Progenitor cell of endocrine pancreas (in vitro differentiated cells): Measurements from ENCODE around the gene SMCO3. TPM values are rescaled to one million over a fixed set of nuclear protein-coding genes. Genes with fewer than 3 reads are reported as not detected.

Experiments
- DNase-seq: peaks from one replicate; pipeline ENCODE4 v3.0.0; 2021; ENCODE audit warnings: low spot score; ENCODE audit not compliant: unreplicated experiment
- H3K27ac Mint-ChIP-seq: 2 replicates; pipeline ENCODE4 v1.8.0; 2021; ENCODE audit warnings: mild to moderate bottlenecking, moderate library complexity, mixed read lengths
- H3K27me3 Mint-ChIP-seq: 2 replicates; pipeline ENCODE4 v1.8.0; 2021; ENCODE audit warnings: mixed read lengths
- H3K36me3 Mint-ChIP-seq: 2 replicates; pipeline ENCODE4 v1.8.0; 2022; ENCODE audit warnings: mixed read lengths; ENCODE audit not compliant: insufficient read depth
- H3K4me1 Mint-ChIP-seq: 2 replicates; pipeline ENCODE4 v1.8.0; 2021; ENCODE audit warnings: low read depth, mixed read lengths
- H3K4me3 Mint-ChIP-seq: 2 replicates; pipeline ENCODE4 v1.8.0; 2021; ENCODE audit warnings: low read depth, mild to moderate bottlenecking, moderate library complexity, mixed read lengths
- H3K9me3 Mint-ChIP-seq: 2 replicates; pipeline ENCODE4 v1.8.0; 2021; ENCODE audit warnings: low read depth, mixed read lengths
- CTCF ChIP-seq: fragments of 200-600 bp; sonication (generic); IDR thresholded peaks from one replicate; pipeline ENCODE4 v1.5.0; 2021; ENCODE audit warnings: antibody characterized with exemption, mild to moderate bottlenecking; ENCODE audit not compliant: unreplicated experiment
- total RNA-seq: library from RNA; stranded (reverse); gene quantifications from 2 replicates; pipeline ENCODE4 v1.2.1, GENCODE V29; 2021

The SMCO3 gene
- total RNA-seq, 1 donor from 2014 or later, result not detected

- peak; percentile 91 for TF ChIP-seq CTCF
- H3K4me1 Mint-ChIP-seq, result peaks cover 31% of the 10 kb centered on the region
- peak; percentile 44 for DNase-seq
- no peaks in the 10 kb centered on the region for H3K27me3 Mint-ChIP-seq
- no peak overlapping the region for H3K4me3 Mint-ChIP-seq
- H3K9me3 Mint-ChIP-seq, result no peaks in the 10 kb centered on the region
- no peak overlapping the region for H3K27ac Mint-ChIP-seq
- H3K36me3 Mint-ChIP-seq, result no peaks in the 10 kb centered on the region
Observed at GRCh38 chr12:14845350-14845750, 31.4 kb upstream of the SMCO3 start.

GRCh38 chr12:14844401-14844800 lies 30.4 kb upstream of the SMCO3 start:
- H3K36me3 Mint-ChIP-seq, result no peaks in the 10 kb centered on the region
- peaks cover 31% of the 10 kb centered on the region for H3K4me1 Mint-ChIP-seq
- no peaks in the 10 kb centered on the region for H3K9me3 Mint-ChIP-seq
- no peaks in the 10 kb centered on the region for H3K27me3 Mint-ChIP-seq
- TF ChIP-seq CTCF, result no peak
- DNase-seq, result no peak
- no peak overlapping the region for H3K27ac Mint-ChIP-seq
- no peak overlapping the region for H3K4me3 Mint-ChIP-seq

GRCh38 chr12:14843425-14843887 lies 29.5 kb upstream of the SMCO3 start, which contains the start of gene ART4:
ART4 (minus strand) TSS chr12:14843526; CDS start chr12:14843113, 413 bp downstream.
- no peaks in the 10 kb centered on the region for H3K27me3 Mint-ChIP-seq
- no peak within 1 kb of the TSS for H3K4me3 Mint-ChIP-seq
- no peak for DNase-seq
- H3K4me1 Mint-ChIP-seq, result peaks cover 31% of the 10 kb centered on the region
- no peaks in the 10 kb centered on the region for H3K36me3 Mint-ChIP-seq
- H3K9me3 Mint-ChIP-seq, result no peaks in the 10 kb centered on the region
- TF ChIP-seq CTCF, result no peak
- no peak within 1 kb of the TSS for H3K27ac Mint-ChIP-seq

- no peak overlapping the region for H3K27ac Mint-ChIP-seq
- H3K9me3 Mint-ChIP-seq, result no peaks in the 10 kb centered on the region
- H3K27me3 Mint-ChIP-seq, result no peaks in the 10 kb centered on the region
- no peak for DNase-seq
- no peak for TF ChIP-seq CTCF
- peaks cover 31% of the 10 kb centered on the region for H3K4me1 Mint-ChIP-seq
- no peak overlapping the region for H3K4me3 Mint-ChIP-seq
- H3K36me3 Mint-ChIP-seq, result no peaks in the 10 kb centered on the region
Observed at GRCh38 chr12:14842315-14842714, 28.3 kb upstream of the SMCO3 start.

GRCh38 chr12:14841761-14842160 lies 27.8 kb upstream of the SMCO3 start:
- no peak for DNase-seq

More at GRCh38 chr12:14841761-14842160, 27.8 kb upstream of the SMCO3 start:
- H3K27me3 Mint-ChIP-seq, result no peaks in the 10 kb centered on the region
- no peak overlapping the region for H3K4me3 Mint-ChIP-seq
- no peak overlapping the region for H3K27ac Mint-ChIP-seq
- peaks cover 27% of the 10 kb centered on the region for H3K4me1 Mint-ChIP-seq
- H3K36me3 Mint-ChIP-seq, result no peaks in the 10 kb centered on the region
- H3K9me3 Mint-ChIP-seq, result no peaks in the 10 kb centered on the region
- no peak for TF ChIP-seq CTCF
